ENCODE results near the gene FNBP1.

- TF ChIP-seq CTCF (IDR thresholded peaks at IDR 0.05): no peak
- TF ChIP-seq EZH2 (IDR thresholded peaks at IDR 0.05; ENCODE audit: borderline replicate concordance, insufficient read depth, low read depth, low read length, poor library complexity, severe bottlenecking): no peak
Observed at GRCh38 chr9:129898185-129898584, 144.8 kb downstream of the FNBP1 start.

Measured in B cell (primary cell).